DMS79 (cell line): Measurements from ENCODE around the gene KRTAP9-6.
"Not testable (repeated sequence)": the region's sequence is repeated elsewhere in the genome, so short reads cannot be mapped to it uniquely, and the experiment has no call there.

Experiments used
- DNase-seq: peaks from one replicate; lab custom pipeline; 2025; lab: John Stamatoyannopoulos, UW

The KRTAP9-6 gene

DNA sequence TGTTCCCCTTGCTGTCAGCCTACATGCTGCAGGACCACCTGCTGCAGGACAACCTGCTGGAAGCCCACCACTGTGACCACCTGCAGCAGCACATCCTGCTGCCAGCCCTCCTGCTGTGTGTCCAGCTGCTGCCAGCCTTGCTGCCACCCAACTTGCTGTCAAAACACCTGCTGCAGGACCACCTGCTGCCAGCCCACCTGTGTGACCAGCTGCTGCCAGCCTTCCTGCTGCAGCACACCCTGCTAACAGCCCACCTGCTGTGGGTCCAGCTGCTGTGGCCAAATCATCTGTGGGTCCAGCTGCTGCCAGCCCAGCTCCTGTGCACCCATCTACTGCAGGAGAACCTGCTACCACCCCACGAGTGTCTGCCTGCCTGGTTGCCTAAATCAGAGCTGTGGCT, 6.1 kb downstream of the KRTAP9-6 start:
- not testable (repeated sequence) for DNase-seq

DNA sequence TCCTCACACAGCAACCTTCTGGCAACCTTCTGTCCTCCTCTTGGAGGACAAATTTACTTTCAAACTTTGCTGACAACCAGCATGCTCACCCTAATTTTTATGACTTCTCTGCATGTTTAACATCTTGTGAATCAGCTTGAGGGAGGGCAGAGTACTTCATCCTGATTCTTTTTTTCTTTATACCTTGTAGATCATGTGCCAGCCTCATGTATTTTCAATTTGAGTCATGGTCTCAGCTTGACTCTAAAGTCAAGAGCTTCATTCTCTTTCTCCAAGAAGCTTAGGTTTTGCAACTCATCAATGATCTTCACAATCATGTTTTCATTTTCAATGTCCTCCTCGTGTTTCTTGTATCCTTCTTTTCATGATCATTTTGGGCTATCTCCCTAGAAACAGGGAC, 6.7 kb downstream of the KRTAP9-6 start:
- no peak for DNase-seq

DNA sequence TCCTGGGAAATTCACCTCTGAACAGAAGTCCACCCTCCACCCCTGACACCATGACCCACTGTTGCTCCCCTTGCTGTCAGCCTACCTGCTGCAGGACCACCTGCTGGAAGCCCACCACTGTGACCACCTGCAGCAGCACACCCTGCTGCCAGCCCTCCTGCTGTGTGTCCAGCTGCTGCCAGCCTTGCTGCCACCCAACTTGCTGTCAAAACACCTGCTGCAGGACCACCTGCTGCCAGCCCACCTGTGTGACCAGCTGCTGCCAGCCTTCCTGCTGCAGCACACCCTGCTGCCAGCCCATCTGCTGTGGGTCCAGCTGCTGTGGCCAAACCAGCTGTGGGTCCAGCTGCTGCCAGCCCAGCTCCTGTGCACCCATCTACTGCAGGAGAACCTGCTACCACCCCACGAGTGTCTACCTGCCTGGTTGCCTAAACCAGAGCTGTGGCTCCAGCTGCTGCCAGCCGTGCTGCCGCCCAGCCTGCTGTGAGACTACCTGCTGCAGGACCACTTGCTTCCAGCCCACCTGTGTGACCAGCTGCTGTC, 10.5 kb downstream of the KRTAP9-6 start, which contains the start of gene KRTAP9-7:
Gene KRTAP9-7, plus strand, starts transcription at position 51 of the 543 bp plus-strand sequence. Its CDS starts 0 bp downstream, at position 51.
- not testable (repeated sequence) for DNase-seq

DNA sequence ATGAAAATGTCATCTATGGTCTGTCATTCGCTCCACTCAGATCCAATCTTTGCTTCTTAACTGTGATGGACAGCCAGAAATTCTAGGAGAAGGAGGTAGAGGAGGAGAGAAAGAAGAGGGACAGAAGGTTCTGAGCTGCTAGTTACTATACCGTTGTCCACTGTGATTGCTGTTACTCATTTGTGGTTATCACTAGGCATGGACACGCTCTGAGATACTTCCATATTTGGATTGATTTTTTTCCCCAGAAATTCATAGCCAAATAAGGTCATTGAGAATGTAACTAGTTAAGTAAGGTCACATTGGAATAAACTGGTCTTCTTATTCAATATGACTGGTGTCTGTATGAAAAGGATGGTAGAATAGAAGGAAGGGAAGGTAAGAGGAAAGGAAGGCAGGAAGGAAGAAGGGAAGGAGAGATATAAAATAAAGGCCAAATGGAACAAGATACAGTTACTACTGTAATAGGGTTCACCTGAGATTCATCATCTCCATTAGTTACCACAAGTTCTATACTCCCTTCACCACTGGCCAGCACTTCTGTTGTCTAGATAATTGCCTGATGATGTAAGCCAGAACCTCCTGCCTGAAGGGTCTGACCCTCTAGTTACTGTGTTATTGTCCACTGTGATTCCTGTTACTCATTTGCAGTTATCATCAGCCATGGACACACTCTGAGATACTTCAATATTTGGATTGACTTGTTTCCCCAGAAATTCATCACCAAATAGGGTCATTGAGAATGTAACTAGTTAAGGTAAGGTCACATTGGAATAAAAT, 13.2 kb downstream of the KRTAP9-6 start:
- no peak for DNase-seq

DNA sequence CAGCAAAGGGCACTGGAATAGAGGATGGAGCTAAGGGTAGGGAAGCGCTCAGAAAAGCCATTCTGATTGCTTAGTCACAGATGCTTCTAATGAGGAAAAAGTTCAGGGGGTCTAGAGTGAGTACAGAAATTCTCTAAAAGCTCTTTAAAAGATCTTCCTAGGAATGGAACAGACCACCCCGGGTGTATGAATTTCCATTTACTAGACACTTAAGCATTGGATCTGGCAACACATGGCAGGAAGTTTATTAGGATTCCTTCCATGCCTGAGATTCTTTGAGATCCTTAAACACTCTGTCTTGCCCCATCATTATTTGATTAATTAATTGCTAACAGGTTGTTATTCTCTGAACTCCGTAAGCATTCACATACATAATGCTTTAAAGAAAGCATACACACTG, 18.9 kb downstream of the KRTAP9-6 start:
- DNase-seq, result no peak

DNA sequence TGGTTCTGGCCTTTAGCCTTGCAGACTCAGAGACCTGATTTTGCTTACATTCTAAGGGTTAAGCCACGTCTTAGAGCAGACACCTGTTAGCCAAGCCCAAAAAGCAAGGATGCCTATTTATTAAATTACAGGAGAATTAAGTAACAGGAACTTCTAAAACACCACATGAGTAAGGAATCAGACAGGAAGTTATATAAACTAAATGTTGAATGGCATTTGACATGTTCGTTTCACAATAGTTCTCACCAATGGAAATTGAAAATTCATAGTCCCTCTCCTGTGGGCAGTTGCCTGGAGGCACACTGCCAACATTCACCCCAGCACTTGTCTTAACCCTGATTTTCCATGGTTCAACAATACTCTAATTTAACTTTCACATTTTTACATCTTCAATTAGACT, 19.4 kb downstream of the KRTAP9-6 start:
- DNase-seq, result no peak

DNA sequence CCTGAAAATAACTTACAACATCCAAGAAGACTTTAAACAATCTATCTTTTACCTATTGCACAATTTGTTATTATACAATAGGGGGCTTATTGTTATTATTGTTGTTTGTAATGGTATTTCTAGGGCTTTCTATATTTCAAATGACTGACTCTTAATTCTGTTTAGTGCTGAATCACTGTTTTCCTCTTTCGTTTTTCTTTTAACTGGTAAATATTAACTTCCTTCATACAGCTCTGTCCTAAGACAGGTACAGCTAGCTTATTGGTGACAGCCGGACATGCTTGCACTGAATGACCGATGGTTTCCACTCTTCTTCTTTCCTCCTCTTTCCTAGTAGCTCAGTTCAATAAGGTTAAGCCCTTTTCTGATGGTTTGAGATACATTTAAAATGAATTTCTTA, 21.9 kb downstream of the KRTAP9-6 start:
- DNase-seq, result no peak

DNA sequence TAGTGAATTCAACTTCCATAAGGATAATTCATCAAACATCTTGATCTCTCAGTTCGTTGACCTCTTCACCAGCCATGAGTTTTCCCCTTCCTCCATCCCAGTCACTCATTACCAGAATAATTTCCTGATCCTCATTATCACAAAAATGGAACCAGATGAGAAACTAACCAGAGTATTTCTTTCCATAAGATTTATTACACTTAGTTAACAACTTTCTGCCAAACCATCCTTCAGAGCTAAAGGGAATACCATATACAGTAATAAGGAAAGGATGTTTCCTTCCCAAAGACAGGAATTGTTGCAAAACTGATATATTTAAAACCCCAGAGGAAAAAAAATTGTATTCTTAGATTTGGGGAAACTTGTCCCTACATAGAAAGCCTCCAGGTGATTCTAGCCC, 28.8 kb downstream of the KRTAP9-6 start:
- DNase-seq, result no peak

DNA sequence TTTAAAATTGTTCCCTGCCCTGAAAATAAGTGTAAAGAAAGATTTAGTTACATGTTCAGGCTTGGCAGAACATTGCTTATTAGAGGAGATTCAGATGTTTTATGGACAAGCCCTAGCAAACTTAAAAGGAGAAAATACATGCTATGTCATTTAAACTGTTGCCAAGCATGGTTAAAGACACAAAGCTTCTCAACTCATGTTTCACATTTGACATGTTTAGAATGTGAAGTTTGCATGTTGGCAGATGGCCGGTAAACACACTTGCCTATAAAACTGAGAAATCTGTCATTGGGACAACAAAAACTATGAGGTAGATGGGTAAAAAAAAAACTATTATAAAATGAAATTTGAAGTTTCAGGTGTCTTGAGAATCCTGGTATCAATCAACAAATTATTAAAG, 31.7 kb downstream of the KRTAP9-6 start:
- no peak for DNase-seq

DNA sequence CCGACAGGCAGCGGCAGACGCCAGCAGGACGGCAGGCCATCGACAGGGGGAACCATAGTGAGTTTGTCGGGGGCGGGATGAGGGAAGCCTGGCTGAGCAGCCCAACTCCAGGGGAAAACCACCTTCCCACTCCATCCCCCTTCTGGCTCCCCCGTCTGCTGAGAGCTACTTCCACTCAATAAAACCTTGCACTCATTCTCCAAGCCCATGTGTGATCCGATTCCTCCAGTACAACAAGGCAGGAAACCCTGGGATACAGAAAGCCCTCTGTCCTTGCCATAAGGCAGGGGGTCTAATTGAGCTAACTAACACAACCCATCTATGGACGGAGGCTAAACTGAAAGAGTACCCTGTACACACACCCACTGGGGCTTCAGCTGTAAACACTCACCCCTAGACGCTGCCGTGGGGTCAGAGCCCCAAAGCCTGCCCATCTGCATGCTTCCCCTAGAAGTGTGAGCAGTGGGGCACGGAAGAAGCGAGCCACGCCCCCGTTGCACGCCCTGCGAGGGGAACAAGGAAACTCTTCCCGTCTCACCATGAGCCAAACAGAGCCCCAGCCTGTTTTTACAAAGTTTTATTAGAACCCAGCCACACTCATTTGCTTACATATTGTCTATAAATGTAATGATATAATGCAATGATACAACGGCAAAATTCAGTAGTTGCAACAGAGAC, 33.4 kb downstream of the KRTAP9-6 start:
- DNase-seq, result no peak

DNA sequence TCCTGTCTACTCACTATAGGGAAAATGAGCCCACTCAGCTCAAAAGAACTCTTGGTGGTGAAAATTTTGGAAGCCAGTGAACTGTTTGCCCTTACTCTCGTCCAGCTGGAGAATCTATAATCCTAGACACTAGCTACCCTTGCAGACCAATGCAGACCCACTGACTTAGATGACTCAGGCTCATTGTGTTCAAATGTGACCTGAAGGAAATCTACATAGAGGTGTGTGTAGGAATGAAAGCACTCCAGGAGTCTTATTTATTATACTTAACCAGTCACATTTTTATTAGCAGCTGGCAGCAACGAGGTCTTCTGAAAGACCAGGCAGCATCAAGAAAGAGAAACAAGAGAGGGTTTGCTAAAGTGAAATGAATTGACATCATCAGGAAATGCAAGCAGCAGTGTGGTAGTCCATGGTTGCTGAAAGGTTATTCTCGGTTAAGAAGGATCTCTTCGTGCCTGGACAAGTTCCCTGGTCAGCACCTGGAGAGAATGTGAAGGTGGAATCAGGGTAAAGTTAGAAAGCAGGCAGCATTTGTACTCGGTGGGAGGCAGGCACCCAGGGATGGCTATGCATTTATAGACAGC, 36.1 kb downstream of the KRTAP9-6 start:
- DNase-seq, result peak; percentile 74

DNA sequence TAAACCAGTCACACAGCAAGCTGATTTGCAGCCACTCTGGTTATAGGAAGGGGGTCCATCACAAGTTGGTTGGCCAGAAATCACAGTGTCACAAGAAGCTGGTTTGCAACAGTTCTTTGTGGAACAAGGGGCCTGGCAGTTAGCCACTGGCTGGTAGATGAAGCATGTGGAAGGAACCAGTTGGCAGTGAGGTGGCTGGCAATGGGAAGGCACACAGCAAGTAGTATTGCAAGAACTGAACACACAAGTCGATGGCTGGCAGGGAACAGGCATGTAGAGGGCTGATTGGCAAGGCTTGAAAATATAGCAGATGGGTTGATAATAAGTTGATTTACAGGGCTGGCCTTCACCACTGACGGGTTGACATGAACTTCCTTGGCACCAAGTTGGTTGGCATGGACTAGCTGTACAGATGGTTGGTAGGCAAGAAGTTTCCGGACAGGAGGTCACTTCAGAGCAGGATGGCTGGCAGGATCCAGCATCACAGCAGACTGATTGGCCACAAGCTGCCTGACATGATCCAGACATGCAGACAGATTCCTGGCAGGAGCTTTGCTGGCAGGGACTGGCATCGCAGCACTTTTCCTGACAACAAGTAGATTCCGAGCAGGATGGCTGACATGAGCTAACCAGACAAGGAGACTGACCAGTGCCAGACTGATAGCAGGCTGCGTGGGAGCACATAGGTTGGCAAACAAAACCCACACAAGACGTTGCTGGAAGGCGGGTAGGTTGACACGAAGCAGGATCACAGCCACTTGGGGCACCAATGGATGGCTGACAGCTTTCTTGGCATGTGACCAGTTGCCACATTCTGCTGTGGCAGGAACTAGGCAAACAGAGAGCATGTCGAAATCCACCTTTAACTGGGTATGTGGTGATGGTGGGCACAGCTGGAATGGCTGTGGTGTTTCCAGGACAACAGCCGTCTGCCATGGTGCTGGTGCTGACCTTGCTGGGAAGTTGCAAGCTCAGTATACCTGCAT, 37.0 kb downstream of the KRTAP9-6 start, which contains the start of gene KRTAP29-1:
Gene KRTAP29-1, minus strand, starts transcription at position 936 of the 986 bp plus-strand sequence. Its CDS starts 0 bp downstream, at position 936.
- no peak for DNase-seq

DNA sequence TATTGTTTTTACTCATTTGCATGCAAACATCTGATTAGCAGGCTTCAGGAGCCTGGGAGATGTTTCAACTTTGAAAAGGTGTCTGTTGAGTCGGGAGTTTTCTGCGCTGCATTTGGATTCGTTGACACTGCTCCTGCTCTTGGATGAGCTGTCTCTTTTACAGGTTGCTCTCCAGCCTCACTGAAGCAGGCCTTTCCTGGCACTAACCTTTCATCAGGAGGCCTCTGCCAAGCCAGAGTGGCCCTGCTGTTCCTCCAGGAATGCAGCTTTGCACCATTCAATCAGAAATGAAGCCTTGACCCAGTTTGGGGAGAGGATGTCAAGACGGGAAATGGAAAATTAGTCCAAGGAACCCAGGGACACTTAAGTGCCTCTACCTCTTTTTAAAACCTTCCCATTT, 37.8 kb downstream of the KRTAP9-6 start:
- DNase-seq, result no peak

DNA sequence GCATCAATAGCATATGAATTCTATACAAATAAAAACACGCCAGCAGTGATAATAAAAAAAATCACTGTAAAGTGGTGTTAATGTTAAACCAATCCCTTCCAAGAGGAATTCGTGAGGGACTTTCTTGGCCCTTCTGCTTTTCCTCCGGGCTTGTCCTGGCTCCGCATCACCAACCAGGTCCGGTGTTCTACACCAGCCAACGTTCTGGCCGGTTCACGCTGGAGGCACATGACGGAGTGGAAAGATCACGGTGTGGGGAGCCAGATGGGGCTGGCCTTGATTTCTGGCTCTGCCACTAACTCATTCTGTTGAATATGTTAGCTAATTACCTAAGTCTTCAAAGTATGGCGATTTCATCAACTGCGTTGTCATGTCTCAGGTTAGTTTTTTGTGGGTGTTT, 38.9 kb downstream of the KRTAP9-6 start:
- DNase-seq, result no peak

DNA sequence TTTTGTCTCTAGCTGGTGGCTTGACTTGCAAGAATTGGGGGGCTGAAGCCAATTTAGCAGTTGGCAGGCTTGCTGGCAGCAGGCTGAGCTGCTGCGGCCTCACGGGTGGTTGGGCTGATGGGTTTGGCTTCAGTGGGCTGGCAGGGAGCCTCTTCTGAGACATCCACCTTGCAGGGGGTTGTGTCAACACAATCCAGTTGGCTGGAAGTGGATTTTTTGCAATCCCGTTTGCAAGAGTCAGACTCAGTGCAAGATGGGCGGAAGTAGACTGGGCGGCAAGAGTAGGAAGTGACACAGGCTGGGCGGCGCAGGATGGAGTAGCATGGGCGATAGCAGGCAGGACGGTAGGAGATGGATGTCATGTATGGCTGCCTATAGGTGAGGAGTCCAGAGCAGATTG, 42.5 kb downstream of the KRTAP9-6 start:
- no peak for DNase-seq

DNA sequence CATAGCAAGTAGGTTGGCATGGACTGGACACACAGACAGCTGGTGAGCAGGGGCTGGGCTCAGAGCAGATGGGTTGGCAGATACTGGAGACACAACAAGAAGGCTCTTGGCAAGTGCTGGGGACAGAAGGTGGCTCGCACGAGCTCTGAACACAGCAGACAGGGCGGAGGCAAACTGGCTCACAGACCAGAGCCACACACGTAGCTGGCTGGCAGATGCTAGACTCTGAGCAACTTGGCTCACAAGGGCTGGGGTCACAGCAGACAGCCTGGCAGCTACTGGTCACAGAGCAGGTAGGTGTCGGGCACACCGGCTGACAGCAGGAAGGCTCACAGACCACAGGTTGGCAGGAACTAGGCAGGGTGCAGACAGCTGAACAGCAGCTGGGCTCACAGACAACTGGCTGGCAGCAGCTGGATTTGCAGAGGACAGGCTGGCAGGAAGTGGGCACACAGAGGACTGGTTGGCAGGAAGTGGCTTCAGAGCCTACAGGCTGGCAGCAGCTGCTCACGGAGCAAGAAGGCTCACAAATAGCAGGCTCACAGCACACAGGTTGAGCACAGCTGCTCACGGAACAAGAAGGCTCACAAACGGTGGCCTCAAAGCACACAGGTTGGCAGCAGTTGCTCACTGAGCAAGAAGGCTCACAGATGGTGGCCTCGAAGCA, 43.2 kb downstream of the KRTAP9-6 start:
- no peak for DNase-seq

DNA sequence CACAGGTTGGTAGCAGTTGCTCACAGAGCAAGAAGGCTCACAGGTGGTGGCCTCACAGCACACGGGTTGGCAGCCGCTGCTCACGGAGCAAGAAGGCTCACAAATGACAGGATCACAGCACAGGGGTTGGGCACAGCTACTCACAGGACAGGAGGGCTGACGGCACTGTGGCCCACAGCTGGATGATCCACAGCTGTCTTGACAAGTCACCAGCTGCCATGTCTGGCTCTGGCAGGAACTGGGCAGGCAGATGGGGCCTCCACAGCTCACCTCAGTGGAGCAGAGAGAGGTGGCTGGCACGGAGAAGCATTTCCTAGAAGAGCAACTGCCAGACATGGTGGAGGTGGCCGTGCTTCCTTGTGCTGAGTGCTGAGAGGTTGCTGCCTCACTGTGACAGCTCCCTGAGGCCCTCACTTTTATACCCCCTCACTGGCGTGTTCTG, 43.8 kb downstream of the KRTAP9-6 start, which contains the start of gene KRTAP16-1:
Gene KRTAP16-1, minus strand, starts transcription at position 392 of the 442 bp plus-strand sequence. Its CDS starts 56 bp downstream, at position 336.
- DNase-seq, result no peak

DNA sequence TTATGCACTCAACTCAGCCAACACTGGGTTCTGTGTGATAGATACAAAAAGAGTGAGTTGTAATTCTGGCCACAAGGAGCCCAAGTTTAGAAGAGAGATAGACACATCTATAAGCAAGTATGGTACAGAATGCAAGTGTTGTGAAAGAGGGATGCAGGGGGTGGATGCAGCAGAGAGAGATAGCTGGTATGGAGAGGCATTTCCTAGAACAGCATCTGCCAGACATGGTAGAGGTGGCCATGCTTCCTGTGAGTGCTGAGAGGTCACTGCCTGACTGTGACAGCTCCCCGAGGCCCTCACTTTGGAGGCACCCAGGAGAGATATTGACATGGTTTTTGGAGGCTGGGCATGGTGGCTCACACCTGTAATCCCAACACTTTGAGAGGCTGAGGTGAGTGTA, 45.9 kb downstream of the KRTAP9-6 start:
- DNase-seq, result no peak

DNA sequence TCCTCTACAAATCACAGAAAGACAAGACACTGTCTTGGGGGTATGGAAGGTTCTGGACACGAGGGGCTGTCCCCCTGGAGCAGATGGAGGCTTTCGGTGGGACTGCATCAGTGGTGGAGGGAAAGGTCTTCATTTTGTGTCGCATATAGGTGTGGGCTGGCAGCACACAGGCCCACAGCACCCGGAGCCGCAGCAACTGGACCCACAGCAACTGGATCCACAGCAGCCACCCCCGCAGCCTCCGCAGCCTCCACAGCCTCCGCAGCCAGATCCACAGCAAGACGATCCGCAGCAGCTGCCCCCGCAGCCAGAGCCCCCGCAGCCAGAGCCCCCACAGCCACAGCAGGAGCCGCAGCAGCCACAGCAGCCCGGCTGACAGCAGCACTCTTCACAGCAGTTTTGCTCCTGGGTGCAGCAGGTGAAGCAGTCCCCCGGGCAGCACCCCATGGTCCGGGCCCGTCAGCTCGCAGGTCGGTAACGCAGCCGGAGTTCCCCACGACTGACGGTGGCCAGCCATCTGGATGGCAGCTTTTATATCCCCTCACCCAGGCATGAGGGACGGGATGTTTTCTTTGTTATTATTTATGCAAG, 50.1 kb downstream of the KRTAP9-6 start, which contains the start of gene KRTAP17-1:
Gene KRTAP17-1, minus strand, starts transcription at position 507 of the 591 bp plus-strand sequence. Its CDS starts 60 bp downstream, at position 447.
- no peak for DNase-seq
